RPMI8226 (cell line): ENCODE measurements around the gene ROR2.

Experiments
- DNase-seq: peaks from one replicate; pipeline ENCODE4 v3.0.0-alpha.2; 2015

ROR2 gene

DNA sequence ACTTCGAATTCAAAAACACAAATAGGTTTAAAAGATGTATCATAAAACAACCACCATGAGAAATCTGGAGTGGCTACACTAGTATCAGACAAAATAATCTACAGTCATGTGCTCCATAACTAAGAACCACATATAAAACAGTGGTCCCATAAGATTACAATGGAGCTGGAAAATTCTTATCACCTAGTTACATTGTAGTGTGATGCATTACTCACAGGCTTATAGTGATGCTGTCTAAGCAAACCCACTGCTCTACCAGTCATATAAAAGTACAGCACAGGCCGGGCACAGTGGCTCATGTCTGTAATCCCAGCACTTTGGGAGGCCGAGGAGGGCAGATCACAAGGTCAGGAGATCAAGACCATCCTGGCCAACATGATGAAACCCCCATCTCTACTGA is 160.1 kb downstream of the ROR2 start:
- no peak for DNase-seq

DNA sequence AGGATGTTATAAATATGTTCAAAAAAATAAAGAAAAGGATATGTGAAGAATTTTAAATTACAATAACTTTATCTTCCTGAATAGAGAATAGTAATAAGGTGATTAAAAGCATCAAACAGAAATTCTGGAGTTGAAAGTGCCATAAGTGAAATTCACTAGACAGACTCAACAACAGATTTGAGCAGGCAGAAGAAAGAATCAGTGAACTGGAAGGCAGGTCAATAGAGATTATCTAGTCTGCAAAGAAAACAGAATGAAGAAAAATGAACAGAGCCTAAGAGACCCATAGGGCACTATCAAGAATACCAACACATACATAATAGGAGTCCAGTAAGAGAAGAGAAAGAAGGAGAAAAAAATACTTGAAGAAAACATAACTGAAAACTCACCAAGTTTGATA is 162.1 kb downstream of the ROR2 start:
- no peak for DNase-seq

DNA sequence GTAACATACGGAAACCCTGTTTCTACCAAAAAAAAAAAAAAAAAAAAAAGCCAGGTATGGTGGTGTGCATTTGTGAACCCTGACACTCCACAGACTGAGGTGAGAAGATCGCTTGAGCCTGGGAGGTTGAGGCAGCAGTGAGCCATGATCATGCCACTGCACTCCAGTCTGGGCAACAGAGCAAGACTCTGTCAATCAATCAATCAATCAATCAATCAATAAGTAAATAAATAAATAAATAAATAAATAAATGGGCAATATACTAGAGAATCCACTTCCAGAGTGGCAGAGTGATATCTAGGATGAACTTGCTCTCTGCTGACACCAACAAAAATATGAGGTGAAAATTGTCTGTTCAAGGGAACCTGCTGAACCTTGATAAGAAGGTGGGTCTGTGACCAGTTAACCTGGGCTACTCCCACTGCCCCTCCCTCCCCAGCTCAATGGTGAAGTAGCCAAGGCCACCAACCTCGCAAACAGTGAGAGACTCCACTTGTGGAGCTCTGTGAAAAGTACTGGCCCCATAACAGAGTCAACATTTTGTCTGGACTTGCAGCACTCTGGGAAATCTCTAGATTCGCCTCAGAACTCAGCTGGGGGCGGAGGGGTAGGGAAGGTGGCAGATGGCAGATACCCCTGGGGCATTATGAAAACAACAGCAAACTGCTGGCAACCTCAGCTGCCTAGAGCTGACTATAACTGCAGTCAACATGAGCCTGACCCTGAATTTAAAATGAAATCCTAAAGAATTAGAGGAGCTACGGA is 163.7 kb downstream of the ROR2 start:
- no peak for DNase-seq

DNA sequence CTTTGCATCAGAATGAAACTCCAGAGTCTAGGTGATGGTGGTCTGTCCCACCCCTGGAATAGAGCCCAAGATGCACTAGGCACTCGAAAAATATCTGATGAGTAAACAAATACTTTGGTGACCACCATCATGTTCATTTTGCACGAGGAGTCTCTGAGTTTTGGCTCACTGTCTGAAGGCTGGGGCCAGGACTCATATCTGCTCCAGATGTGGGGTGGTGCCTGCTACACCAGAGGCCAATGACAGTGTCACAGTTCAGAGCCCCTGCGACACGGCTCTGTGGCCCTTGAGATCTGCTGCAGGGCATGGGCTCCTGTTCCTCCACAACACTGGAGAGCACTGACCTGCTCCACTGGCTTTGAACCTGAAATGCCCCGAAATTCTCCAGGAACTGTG is 164.6 kb downstream of the ROR2 start:
- DNase-seq: no peak

DNA sequence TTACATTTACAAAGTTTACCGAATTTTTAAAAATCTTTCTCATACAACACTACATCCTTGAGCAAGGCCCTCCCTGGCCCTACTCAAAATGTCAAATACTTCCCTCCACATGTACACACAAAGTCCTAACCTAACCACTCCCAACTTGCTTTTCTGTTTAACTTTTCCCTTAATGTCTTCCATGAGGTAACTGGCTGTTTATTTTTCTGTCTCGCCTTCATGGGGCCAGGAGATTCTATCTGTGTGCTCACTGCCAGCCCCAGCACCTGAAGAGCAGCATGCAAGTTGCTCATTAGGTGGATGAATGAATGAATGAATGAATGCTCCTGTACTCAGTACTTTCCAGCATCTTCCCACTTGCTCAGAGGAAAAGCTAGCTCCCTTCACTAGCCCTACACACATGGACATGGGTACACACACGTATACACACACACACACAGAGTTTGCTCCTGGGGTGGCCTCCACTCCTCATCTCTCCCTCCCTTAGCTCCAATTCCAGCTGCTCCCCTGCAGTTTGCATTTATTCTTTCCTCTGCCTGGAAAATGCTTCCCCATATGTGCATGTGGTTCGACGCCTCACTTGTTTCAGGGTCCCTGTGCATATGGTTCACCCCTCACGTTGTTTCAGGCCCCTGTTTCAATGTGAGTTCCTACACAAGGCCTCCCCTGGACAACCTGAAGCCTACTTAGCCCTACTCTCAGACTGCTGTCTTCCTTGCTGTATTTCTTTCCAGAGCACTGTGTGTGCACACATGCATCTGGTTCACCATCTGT is 165.2 kb downstream of the ROR2 start:
- no peak for DNase-seq

DNA sequence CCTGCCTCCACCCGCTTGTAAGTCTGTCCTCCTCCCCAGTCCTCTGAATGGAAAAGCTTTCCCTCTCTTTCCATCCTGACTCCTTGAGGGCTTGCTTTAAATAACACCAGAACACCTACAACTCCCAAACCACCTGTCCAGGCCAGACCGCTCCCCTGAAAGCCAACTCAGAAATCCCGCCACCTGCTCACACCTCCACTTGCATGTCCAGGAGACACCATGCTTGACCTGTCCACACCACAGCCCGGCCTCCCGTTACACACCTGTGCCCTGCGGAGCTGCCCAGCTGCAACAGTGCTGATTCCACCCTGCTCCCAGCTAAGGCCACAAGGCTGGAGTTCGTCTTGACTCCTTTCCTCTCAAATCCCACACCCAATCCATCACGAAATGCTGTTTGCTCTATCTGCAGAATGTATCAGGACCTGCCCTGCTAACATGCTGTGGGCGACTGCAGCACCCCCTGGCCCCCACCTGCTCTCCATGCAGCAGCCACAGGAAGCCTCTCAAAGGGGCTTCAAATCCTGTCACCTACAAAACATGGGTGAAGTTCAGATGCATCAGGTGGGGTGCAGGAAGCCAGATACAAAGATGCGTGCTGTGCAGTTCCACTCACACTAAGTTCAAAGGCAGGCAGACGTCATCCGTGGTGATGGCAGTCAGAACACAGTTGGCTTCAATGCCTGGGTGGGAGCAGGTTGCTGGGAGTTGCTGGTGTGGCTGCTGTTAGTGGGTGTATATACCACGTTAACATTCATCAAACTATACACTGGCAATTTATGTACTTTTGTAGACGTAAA is 166.0 kb downstream of the ROR2 start:
- DNase-seq: no peak

DNA sequence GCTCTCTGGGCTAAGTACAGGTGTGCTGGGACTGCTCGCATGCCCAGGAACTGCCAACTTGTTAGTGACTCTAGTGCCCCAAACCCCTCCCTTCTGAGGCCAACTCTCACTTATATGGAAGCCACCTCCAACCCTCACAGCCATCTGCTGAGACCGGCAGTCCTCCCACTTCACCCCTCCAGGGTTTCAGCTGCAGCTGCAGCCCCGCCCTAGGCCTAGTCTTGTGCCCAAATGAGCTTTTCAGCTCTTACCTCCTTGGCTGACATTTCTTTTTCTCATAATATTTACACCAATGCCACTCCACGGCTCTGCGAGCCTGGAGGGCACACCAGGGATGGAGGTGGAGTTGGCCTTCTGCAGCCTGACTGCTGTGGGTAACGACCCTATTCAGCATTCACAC is 166.6 kb downstream of the ROR2 start:
- DNase-seq: peak; percentile 41

DNA sequence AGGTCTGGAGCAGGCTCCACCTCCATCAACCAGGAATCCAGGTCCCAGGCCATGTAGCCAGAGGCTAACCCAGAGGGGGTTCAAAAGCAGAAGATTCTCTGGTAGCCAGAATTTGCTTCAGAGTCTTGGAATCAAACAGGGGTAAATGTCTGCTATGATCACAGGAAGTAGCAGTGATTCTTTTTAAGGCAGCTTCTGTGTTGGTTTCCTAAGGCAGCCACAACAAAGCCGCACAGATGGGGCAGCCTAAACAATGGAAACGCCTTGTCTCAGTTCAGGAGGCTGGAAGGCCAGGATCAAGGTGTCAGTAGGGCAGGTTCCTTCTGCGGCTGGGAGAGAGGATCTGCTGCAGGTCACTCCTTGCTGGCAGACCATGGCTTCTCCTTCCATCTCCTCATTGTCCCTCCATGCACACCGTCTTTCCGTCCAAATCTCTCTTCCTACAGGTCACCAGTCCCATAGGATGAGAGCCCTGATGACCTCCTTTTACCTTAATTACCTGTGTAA is 167.3 kb downstream of the ROR2 start:
- no peak for DNase-seq

DNA sequence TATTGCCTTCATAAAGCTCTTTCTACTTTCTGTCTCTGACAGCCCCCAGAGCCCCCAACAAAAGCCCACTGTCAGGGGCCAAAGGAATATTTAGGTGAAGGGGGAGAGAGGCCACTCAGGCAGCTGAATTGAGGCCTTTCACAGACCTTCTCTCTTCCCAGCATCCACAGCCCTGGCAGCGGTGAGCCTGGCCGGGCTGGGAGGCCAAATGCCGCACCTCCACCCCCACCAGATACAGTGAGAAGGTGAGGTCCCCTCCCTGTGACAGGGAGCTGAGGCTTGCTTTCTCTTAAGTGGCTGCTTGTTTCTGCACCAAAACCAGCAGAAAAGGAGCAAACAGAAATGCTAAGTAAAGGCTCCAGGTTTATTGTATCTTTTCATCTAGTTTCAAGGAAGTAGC is 168.1 kb downstream of the ROR2 start:
- no peak for DNase-seq

DNA sequence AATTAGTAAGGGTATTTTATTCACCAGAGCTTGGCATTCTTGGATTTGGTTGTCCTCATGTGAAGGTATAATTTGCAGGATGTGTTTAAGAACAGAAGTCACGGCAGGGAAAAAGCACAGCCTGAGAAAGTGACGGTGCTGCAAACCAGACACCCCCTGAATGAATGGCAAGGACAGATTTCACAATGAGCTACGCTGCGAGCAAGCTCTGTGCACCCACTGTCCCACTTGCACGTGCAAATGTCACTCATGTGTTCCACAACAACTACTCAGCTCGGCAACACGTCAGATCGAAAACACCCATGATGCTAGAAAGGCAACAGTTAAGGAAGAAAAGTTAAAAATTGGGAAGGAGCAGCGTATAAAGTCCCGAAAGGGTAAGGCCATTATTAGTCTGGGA is 168.9 kb downstream of the ROR2 start:
- no peak for DNase-seq

DNA sequence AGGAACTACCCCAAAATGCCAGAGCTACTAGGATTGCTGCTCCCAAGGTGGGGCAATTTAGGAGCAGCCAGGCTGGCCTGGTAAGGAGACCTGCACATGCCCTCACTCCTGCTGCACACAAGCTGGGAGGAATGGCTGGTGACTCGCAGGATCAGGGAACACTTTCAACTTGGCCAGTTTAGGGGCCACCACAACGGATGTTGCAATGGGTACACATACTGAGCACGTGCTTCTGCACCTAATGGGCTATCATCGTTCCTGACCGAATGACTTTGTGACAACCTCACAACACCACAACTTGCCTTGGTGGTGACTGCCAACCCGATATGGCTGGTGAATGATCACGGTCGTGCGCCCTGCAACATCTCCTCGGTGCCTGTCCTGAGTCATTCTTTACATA is 172.0 kb downstream of the ROR2 start:
- DNase-seq: no peak

DNA sequence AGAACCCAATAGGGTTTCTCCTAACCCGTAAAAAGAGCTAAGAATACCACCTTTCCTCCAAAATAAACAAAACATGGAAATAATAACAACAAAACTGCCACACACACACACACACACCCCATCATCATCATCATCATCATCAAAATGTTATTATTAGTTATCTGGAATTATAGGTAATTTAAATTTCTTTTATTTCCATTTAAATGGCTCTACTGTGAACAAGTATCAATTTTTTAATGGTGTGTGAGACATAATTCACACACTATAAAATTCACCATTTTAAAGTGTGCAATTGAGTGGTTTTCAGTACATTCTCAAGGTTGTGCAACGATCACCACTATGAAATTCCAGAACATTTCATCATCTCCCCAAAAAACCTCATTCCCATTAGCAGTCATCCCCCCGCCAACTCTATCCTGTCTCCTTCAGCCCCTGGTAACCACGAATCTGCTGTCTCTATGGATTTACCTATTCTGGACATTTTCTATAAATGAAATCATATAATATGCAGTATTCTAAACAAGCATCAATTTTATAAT is 172.7 kb downstream of the ROR2 start:
- DNase-seq: no peak

DNA sequence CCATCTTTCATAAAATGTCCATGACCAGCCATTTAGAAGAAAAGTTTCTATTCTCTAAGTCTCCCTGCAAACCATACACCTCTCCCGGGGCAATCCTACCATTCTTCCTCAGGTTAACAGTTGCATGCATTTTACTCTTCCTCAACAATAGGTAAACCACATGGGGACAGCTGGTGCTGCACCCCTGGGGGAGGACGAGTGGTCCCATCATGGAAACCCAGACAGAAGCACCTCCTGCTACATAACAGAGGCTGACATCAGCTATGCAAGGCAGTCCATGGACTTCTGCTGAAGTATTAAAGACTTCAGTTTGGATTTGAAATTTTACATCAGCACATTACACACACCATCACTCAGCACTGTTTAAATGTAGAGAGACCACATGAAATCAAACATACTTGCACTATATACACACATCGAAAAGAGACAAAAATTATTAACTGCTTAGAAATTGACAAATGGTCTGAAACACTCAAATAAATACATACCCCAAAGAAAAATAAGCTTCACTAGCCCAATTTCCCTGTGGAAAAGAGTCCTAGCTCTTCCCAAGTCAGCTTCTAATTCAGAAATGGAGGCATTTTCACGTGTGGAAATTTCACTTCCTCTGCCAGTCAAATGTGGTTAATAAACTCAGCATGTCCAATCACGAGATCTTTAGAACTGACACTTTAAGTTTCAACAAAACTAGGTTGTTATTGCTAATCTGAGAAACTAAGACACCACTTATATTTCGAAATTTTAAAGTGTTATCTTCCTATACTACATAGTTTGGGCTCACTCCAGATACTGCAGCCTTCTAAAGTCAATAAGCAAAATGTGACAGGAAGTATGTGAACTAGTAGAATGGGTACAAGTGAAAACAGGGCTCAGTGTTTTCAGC is 173.4 kb downstream of the ROR2 start:
- DNase-seq: no peak

DNA sequence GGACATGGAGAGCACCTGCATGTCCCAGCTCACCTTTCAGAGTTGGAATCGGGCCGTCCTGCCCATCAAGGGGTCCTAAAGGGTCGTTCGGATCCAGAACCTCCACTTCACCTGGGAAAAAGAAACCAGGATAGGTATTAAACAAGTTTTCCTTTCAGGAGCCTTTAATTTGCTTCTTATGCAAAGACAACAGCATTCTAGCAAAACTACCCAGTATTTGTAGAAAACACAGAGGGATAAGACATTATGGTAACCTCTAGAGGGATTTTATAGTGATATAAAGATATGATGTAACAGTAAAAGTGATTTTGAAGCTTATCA is 174.4 kb downstream of the ROR2 start:
- no peak for DNase-seq

DNA sequence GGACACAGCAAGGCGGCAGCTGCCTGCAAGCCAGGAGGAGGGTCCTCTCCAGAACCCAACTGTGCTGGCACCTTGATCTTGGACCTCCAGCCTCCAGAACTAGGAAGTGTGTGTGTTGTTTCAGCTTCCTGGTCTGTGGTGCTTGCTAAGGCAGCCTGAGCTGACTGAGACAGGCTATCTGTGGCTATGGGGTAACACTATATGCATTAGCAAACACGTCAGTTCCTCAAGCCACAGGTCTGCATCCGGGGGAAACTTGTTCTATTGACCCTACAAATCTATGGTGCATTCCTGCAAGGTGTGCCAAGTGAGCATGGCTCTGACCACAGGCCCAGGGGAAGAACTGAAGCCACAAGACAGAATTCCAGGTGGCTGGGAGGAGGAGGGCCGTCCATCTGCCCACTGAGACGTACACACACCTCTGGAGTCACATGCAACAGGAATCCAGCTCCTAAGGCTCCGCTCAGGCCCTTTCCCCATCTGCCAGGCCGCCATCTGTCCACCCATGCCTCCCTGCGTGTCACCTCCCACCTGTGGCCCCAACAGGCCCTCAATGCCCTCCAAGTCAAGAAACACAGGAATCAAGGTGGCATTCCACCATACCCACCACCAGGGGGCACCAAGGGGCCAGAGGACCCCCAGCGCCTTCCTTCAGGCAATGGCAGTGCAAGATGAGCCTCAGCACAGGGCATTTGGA is 174.9 kb downstream of the ROR2 start:
- DNase-seq: peak; percentile 63

DNA sequence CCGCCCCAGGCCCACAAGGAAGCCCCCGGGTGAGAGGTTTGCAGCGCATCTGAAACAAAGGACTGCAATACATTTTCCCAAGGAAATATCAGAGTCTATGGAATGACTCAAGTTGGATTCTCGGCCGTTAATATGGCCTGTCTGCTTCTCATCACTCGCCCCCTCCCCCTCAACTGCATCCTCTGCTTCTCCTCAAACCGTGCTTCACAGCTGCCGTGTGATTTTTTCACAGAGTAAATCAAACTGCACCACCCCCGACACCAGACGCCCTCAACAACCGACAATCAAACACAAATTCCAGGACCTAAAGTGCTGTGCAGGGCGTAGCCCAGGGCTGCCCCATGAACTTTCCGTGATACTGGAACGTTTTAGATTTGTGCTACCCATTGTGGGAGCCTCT is 176.9 kb downstream of the ROR2 start:
- no peak for DNase-seq

DNA sequence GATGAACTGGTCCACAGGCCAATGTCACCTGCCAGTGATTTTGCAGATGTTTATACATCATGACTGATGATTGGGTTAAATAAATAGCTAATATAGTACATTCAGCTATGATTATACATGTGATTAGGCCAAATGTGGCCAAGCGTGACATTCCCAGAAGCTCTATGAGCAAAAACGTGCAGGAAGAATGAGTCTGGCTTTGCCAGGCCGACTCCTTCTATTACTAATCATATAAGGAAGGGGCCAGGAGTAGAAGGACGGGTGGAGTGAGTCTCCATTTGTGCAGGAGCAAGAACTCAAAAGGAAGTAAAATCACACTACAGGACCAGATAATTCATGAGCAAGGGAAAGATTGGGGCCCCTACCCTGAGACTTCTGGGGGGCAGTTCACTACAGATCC is 178.2 kb downstream of the ROR2 start:
- DNase-seq: no peak

DNA sequence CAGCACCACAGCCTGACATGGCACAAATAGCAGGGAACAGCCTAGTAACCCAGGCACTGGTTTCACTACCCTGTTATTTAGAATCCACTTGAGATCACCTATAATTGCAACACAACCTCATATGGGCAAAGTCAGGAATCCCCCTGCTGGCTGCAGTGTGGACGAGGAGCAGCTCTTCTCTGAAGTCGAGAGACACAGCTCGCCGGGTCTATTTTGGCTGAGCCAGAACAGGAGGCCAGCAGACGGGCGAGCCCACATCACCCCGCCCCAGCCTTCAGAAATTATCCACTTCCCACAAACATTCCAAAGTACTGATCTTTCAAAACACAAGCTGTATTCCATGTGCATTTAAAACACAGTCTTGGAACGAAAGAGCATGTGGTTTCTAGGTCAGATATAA is 179.0 kb downstream of the ROR2 start:
- peak; percentile 5 for DNase-seq

DNA sequence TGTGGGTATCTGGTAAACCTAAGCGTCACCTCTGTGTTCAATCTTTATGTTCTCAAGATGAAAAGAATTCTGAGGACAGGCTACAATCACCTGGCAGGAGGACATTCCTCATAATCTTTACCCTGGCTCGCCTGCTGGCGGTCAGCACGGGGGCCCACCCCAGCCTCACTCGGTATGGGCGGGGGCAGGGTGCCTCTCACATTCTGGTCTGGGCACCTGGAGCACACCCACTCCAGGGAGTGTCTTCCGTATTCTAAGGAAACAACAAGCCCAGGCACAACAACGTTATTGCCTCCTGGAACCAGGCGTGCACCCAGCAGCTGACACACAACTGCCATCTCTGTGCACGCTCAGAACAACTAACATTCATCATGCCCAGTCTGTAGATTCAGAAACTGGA is 179.8 kb downstream of the ROR2 start:
- no peak for DNase-seq

DNA sequence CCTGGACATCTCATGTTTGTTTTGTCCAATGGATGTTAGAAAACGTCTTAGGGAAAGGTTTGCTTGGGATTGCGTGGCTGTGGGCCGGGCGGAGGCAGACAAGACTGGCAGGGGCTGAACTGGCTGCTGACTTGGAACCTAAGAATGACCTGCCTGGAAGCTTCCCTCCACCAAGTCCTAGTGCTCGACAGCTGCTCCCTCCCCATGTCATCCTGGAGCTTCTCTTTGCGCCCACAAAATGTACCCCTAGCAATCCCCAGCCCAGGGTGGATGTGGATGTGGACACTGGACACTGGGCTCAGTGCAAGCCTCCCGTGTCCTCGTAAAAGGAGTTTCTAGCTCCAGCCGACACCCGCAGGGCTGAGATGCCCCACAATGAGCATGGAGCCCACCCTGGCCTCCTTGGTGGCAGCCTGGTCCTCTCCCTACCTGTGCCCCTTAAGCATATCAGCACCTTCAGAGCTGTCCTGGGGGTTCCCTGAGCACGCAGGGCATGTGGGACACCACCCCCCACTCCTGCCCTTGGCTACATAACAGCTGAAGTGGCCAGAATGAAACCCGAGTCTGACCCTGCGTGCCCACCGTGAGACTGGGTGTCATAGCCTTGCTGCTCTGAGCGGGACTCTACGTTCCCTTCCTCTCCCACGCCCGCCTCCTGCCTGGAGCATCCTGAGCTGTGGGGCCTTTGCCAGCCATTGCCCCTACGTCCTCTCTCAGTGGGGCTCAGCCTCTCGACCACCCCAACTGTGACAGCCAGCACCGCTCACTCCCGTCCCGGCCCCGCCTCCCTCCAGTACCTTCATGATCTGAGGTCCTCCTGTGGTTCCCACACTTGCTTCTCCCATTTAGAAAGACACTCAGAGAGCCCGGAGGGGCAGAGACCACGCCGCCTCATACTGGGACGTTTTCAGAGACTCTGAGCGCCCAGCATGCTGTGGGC is 180.8 kb downstream of the ROR2 start:
- no peak for DNase-seq

DNA sequence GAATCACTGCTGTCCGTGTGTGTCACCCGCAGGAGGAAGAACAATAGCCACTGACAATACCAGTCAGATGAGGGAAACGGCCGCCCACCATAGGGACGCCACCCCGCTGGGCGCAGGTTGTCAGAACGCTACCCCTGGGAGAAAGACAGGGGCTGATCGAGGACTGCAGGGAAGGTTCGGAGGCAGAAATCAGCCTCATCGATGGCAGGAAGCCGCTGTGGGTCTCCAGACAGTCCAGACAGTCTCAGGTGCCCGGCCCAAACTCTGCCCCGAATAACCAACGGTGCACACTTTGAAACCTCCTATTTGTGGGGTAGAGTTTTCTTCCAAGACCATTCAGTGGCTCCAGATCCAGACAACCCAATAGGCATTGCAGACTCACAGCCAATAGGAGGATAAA is 181.5 kb downstream of the ROR2 start:
- DNase-seq: no peak
